Measurements from ENCODE around the gene HOXD4.

The HOXD4 gene

GRCh38 chr2:176158855-176159662, 7.7 kb downstream of the HOXD4 start:
- DNase-seq, result no peak

GRCh38 chr2:176159663-176160250, 8.4 kb downstream of the HOXD4 start:
- DNase-seq, result no peak

GRCh38 chr2:176160251-176160985, 9.1 kb downstream of the HOXD4 start:
- no peak for DNase-seq

- DNase-seq, result no peak
Observed at GRCh38 chr2:176160986-176161824, 9.9 kb downstream of the HOXD4 start.

- no peak for DNase-seq
Observed at GRCh38 chr2:176161825-176162626, 10.7 kb downstream of the HOXD4 start.

- no peak for DNase-seq
Observed at GRCh38 chr2:176162911-176163671, 11.7 kb downstream of the HOXD4 start.

GRCh38 chr2:176163672-176164056, 12.3 kb downstream of the HOXD4 start:
- DNase-seq, result no peak

GRCh38 chr2:176164201-176164600, 12.9 kb downstream of the HOXD4 start:
- no peak for DNase-seq

GRCh38 chr2:176164611-176165369, 13.4 kb downstream of the HOXD4 start:
- no peak for DNase-seq

- no peak for DNase-seq
Observed at GRCh38 chr2:176165370-176166050, 14.2 kb downstream of the HOXD4 start.

GRCh38 chr2:176166272-176166671, 14.9 kb downstream of the HOXD4 start:
- DNase-seq, result no peak

GRCh38 chr2:176167398-176167797, 16.0 kb downstream of the HOXD4 start:
- DNase-seq, result no peak

- no peak for DNase-seq
Observed at GRCh38 chr2:176169181-176169580, 17.8 kb downstream of the HOXD4 start.

GRCh38 chr2:176169711-176170110, 18.4 kb downstream of the HOXD4 start:
- no peak for DNase-seq

- no peak for DNase-seq
Observed at GRCh38 chr2:176170602-176171305, 19.4 kb downstream of the HOXD4 start.

- DNase-seq, result no peak
Observed at GRCh38 chr2:176171351-176172006, 20.1 kb downstream of the HOXD4 start.

GRCh38 chr2:176172007-176172894, 20.9 kb downstream of the HOXD4 start:
- no peak for DNase-seq

Data from activated gamma-delta T cell (primary cell).